ENCODE results near the gene SGK2.

SGK2 gene

DNA sequence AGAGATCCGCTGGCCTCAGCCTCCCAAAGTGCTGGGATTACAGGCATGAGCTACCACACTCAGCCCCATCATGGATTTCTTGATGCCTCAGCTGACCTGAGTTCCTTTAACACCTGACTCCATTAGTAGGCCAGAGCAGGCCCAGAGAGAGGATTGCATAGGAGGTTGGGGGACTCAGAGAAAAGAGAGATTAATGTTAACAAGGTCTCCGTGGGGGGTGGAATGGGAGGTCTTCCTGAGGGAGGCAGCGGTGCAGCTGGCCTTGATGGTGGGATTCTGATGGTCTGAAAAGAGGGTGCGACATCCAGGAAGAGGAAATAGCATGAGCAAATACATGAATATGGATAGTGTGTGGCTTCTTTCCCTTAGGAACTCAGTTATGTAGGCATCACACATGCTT is 9.9 kb downstream of the SGK2 start:
- TF ChIP-seq, protein P1, sequence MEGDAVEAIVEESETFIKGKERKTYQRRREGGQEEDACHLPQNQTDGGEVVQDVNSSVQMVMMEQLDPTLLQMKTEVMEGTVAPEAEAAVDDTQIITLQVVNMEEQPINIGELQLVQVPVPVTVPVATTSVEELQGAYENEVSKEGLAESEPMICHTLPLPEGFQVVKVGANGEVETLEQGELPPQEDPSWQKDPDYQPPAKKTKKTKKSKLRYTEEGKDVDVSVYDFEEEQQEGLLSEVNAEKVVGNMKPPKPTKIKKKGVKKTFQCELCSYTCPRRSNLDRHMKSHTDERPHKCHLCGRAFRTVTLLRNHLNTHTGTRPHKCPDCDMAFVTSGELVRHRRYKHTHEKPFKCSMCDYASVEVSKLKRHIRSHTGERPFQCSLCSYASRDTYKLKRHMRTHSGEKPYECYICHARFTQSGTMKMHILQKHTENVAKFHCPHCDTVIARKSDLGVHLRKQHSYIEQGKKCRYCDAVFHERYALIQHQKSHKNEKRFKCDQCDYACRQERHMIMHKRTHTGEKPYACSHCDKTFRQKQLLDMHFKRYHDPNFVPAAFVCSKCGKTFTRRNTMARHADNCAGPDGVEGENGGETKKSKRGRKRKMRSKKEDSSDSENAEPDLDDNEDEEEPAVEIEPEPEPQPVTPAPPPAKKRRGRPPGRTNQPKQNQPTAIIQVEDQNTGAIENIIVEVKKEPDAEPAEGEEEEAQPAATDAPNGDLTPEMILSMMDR (IDR thresholded peaks at IDR 0.05; ENCODE audit: low read depth, low read length, missing control alignments) = no peak
- no peak overlapping the region for H3K4me3 ChIP-seq (replicated peaks; ENCODE audit: low read depth, low read length)
- no peak for DNase-seq (ENCODE audit: extremely low read depth, low read depth)

DNA sequence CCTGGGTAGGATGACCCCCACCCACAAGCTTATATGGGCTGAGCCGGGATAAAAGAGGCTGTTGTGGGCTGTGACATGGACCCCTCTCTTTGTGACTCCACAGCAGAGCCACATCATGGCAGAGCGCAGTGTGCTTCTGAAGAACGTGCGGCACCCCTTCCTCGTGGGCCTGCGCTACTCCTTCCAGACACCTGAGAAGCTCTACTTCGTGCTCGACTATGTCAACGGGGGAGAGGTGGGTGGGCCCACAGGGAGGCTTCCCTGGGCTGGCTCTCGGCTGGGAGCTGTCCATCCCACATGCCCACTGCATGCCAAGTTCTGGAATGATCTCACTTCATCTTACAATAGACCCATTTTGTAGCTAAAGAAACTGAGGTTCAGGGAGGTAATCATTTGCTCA is 10.5 kb downstream of the SGK2 start:
- TF ChIP-seq, protein P1 (IDR thresholded peaks at IDR 0.05; ENCODE audit: low read depth, low read length, missing control alignments) = no peak
- no peak for DNase-seq (ENCODE audit: extremely low read depth, low read depth)

DNA sequence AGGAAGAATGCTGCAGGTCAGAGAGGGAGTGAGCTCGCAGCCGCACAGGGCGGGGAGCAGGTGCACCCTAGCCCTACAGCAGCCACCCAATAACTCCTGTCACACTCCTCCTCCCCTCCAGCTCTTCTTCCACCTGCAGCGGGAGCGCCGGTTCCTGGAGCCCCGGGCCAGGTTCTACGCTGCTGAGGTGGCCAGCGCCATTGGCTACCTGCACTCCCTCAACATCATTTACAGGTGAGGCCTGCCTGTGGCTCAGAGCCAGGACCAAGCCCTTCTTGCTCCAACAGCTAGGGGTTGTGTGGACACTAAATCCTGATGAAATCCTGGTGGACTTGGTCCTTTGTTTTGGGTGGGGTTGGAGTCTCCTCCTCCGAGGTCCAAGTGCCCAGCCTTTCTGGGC is 11.7 kb downstream of the SGK2 start:
- DNase-seq (ENCODE audit: extremely low read depth, low read depth) = no peak
- H3K4me3 ChIP-seq (replicated peaks; ENCODE audit: low read depth, low read length) = no peak overlapping the region
- TF ChIP-seq, protein P1 (IDR thresholded peaks at IDR 0.05; ENCODE audit: low read depth, low read length, missing control alignments) = no peak

More for the DNA sequence above, 10.5 kb downstream of the SGK2 start:
- no peak overlapping the region for H3K4me3 ChIP-seq (replicated peaks; ENCODE audit: low read depth, low read length)

DNA sequence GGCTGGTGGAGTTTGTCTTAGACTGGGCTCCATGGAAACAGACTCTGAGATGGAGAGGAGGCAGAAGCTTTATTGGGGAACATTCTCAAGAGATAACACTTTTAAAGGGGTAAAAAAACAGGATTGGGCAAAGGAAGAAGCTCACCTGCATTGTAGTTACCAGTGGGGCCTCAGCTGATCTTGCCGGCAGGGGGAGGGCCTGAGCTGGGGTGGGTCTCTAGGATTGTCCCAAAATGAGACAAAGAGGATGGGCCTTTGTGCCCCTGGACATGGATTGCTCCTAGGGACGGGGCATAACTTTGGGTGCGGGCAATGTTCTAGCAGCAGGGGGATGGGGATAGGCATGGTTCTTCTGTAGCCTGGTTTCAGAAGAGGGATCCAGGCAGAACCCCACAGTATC is 12.5 kb downstream of the SGK2 start:
- no peak for DNase-seq (ENCODE audit: extremely low read depth, low read depth)
- H3K4me3 ChIP-seq (replicated peaks; ENCODE audit: low read depth, low read length) = no peak overlapping the region
- TF ChIP-seq, protein P1 (IDR thresholded peaks at IDR 0.05; ENCODE audit: low read depth, low read length, missing control alignments) = no peak

DNA sequence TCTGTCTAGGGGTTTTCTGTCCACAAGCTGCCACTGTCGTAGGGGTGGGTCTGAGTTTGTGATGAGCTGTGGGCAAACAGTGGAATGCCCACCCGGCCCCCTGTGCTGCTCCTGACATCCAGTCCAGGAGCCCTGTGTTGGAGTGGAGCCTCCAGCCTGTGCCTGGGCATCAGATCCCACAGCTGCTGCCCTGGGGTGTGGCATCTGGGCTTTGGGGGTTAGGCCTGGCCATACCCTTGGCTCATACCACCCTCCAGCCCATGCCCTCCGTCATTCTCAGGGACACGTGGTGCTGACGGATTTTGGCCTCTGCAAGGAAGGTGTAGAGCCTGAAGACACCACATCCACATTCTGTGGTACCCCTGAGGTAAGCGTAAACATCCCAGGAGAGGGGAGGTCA is 12.9 kb downstream of the SGK2 start:
- DNase-seq (ENCODE audit: extremely low read depth, low read depth) = no peak
- H3K4me3 ChIP-seq (replicated peaks; ENCODE audit: low read depth, low read length) = no peak overlapping the region
- TF ChIP-seq, protein P1 (IDR thresholded peaks at IDR 0.05; ENCODE audit: low read depth, low read length, missing control alignments) = no peak

DNA sequence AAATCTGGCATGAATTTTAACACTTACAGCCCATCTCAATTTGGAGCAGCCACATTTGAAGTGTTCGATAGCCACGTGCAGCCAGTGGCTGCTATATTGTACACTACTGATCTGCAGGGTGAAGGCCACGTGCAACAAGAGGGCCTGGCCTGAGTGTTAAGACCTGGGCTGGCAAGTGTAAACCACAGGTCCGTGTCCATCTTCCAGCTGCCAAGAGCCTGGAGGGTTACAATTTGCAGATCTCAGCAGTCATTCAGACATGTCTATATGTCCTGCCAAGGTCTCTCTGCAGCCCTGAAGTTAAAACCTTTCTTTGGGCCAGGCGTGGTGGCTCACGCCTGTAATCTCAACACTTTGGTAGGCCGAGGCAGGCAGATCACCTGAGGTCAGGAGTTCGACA is 14.1 kb downstream of the SGK2 start:
- no peak overlapping the region for H3K4me3 ChIP-seq (replicated peaks; ENCODE audit: low read depth, low read length)
- TF ChIP-seq, protein P1 (IDR thresholded peaks at IDR 0.05; ENCODE audit: low read depth, low read length, missing control alignments) = no peak
- no peak for DNase-seq (ENCODE audit: extremely low read depth, low read depth)

DNA sequence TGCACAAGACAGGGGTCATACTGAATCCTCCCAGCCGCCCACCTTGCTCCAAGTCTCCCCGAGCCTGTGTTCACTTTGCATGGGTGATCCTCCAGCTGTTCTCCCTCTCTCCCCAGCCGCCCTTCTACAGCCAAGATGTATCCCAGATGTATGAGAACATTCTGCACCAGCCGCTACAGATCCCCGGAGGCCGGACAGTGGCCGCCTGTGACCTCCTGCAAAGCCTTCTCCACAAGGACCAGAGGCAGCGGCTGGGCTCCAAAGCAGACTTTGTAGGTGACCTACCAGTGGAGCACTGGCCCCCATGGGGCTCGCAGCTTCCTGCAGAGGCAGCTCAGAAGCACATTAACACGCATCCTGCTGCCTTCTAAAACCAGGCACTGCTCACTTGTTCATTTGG is 17.3 kb downstream of the SGK2 start:
- TF ChIP-seq, protein P1 (IDR thresholded peaks at IDR 0.05; ENCODE audit: low read depth, low read length, missing control alignments) = no peak
- no peak for DNase-seq (ENCODE audit: extremely low read depth, low read depth)
- H3K4me3 ChIP-seq (replicated peaks; ENCODE audit: low read depth, low read length) = no peak overlapping the region

Measured in HFF-Myc (cell line).